NT2/D1 (cell line): Measurements from ENCODE around the gene RPL18.

ENCODE experiments used
- DNase-seq: peaks from one replicate; pipeline ENCODE4 v3.0.0-alpha.2; 2011; ENCODE audit warnings: low read depth, low spot score
- H3K27me3 ChIP-seq: 2 replicates; pipeline ENCODE4 v1.6.0; 2011; ENCODE audit warnings: mild to moderate bottlenecking; ENCODE audit not compliant: insufficient read length, insufficient read depth
- H3K36me3 ChIP-seq: 2 replicates; pipeline ENCODE4 v1.6.1; 2011; ENCODE audit warnings: mild to moderate bottlenecking, low read length, mixed read lengths; ENCODE audit not compliant: insufficient read depth, insufficient read length
- H3K4me1 ChIP-seq: 2 replicates; pipeline ENCODE4 v1.5.1; 2011; ENCODE audit not compliant: insufficient read depth, insufficient read length
- H3K4me3 ChIP-seq: 2 replicates; pipeline ENCODE4 v1.5.1; 2011; ENCODE audit warnings: low read depth; ENCODE audit not compliant: insufficient read length
- H3K9ac ChIP-seq: 2 replicates; pipeline ENCODE4 v1.6.0; 2011; ENCODE audit warnings: low read depth; ENCODE audit not compliant: insufficient read length
- H3K9me3 ChIP-seq: 2 replicates; pipeline ENCODE4 v1.5.1; 2011; ENCODE audit warnings: mild to moderate bottlenecking, low read length; ENCODE audit not compliant: insufficient read depth
- SUZ12 ChIP-seq: IDR thresholded peaks from 2 replicates; pipeline ENCODE4 v1.6.1; 2011; ENCODE audit not compliant: insufficient read length, insufficient read depth; ENCODE audit errors: extremely low read depth
- YY1 ChIP-seq: IDR thresholded peaks from 2 replicates; pipeline ENCODE4 v1.6.1; 2011; ENCODE audit not compliant: insufficient read length, insufficient read depth
- ZNF274 ChIP-seq: IDR thresholded peaks from 2 replicates; pipeline ENCODE4 v1.6.1; 2011; ENCODE audit warnings: mild to moderate bottlenecking, low read depth, low read length

The RPL18 gene

GRCh38 chr19:48614436-48615230, 4.3 kb downstream of the RPL18 start, which contains the start of gene FAM83E:
Gene FAM83E (minus strand): TSS chr19:48615076. CDS start chr19:48613372, 1,704 bp downstream.
- no peaks in the 10 kb centered on the region for H3K9me3 ChIP-seq
- TF ChIP-seq ZNF274 (no peak), SUZ12 (no peak), YY1 (no peak)
- peaks cover 63% of the 10 kb centered on the region for H3K36me3 ChIP-seq
- H3K9ac ChIP-seq, result peak within 1 kb of the TSS; percentile 67
- peaks cover 23% of the 10 kb centered on the region for H3K4me1 ChIP-seq
- no peaks in the 10 kb centered on the region for H3K27me3 ChIP-seq
- H3K4me3 ChIP-seq, result no peak within 1 kb of the TSS
- DNase-seq, result no peak

DNA sequence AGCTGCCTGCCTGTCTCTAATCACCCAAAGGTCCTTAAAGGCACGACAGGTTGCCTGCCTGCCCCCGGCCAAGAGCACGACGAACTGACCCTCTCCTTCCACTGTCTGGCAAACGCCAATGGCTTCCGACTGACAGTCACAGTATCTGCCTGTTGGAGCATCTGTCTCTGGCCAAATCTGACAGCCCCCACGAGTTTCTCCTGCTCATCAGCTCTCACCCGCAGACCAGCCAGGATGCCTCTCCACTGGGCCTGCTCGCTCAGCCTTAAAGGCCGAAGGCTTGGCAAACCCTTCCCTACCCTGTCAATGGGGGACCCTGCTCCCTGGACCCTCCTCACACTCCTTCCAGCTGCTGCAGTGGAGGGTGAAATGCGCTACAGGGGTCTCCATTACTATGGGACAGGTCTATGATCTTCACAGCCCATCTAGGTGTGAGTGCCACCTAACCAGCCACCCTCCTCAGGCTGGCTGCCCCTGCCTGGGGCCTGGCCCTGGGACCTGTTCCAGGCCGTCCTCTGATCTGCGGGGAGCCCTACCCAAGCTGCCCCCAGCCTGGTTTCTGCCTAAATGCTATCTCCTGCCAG, 5.0 kb downstream of the RPL18 start:
- DNase-seq, result no peak
- H3K27me3 ChIP-seq, result no peaks in the 10 kb centered on the region
- no peak overlapping the region for H3K4me3 ChIP-seq
- peak overlapping the region; percentile 42 for H3K9ac ChIP-seq
- TF ChIP-seq ZNF274, result no peak
- no peak for TF ChIP-seq YY1
- no peak for TF ChIP-seq SUZ12
- H3K9me3 ChIP-seq, result no peaks in the 10 kb centered on the region
- peaks cover 23% of the 10 kb centered on the region for H3K4me1 ChIP-seq
- H3K36me3 ChIP-seq, result peaks cover 64% of the 10 kb centered on the region

- H3K4me1 ChIP-seq, result peaks cover 23% of the 10 kb centered on the region
- no peak overlapping the region for H3K4me3 ChIP-seq
- DNase-seq, result no peak
- TF ChIP-seq YY1, result no peak
- TF ChIP-seq ZNF274, result no peak
- no peak for TF ChIP-seq SUZ12
- H3K9ac ChIP-seq, result no peak overlapping the region
- H3K27me3 ChIP-seq, result no peaks in the 10 kb centered on the region
- no peaks in the 10 kb centered on the region for H3K9me3 ChIP-seq
- peaks cover 63% of the 10 kb centered on the region for H3K36me3 ChIP-seq
Measured at GRCh38 chr19:48613024-48613851, 5.7 kb downstream of the RPL18 start.

DNA sequence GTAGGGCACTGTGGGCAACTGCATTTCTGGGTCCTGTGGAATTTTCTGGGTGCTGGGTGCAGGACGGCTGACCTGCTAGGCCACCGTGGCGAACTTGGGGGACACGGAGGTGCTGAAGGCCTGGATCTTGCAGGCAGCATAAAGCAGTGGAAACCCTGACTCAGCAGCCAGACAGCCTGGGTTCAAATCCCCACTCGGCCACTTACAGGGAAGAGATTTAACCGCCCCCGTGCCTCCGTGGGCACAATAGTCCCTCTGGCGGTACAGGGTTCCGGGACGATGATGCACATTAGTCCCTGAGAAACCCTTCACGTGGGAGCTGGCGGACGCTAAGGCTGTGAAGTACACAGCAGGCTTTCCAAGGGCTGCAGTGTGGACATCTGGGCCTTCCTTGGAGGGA, 7.1 kb downstream of the RPL18 start:
- peak overlapping the region; percentile 32 for H3K9ac ChIP-seq
- H3K27me3 ChIP-seq, result no peaks in the 10 kb centered on the region
- TF ChIP-seq YY1, result no peak
- no peak for TF ChIP-seq SUZ12
- TF ChIP-seq ZNF274, result no peak

GRCh38 chr19:48609571-48610108, 9.3 kb downstream of the RPL18 start:
- Histone ChIP-seq H3K9ac (no peak overlapping the region), H3K27me3 (no peaks in the 10 kb centered on the region), H3K4me3 (no peak overlapping the region), H3K36me3 (peaks cover 42% of the 10 kb centered on the region), H3K4me1 (no peaks in the 10 kb centered on the region), H3K9me3 (no peaks in the 10 kb centered on the region)
- no peak for TF ChIP-seq SUZ12
- no peak for TF ChIP-seq ZNF274
- TF ChIP-seq YY1, result no peak
- DNase-seq, result no peak

More for the DNA sequence above, 7.1 kb downstream of the RPL18 start:
- peaks cover 57% of the 10 kb centered on the region for H3K36me3 ChIP-seq
- DNase-seq, result no peak
- no peaks in the 10 kb centered on the region for H3K9me3 ChIP-seq
- no peak overlapping the region for H3K4me3 ChIP-seq
- H3K4me1 ChIP-seq, result peaks cover 16% of the 10 kb centered on the region

DNA sequence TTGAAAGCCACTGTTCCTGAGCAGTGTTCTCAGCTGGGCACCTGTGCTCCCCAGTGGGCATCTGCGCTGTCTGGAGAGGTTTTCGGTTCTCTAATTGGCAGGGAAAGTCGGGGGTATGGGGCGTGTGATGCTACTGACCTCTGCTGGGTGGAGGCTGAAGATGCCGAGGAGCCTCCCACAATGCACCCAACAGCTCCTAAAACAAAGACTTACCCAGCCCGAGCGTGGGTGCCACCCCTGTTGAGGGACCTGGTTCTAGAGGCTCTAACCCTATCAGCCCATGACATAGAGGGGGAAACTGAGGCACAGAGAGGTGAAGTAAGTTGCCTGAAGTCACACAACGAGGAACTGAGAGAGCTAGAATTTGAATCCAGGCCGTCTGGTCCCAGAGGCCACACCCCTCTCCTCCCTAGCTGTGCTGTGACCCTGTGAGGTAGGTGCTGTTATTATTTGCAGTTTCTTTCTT, 10.1 kb downstream of the RPL18 start:
- Histone ChIP-seq H3K4me3 (no peak overlapping the region), H3K27me3 (no peaks in the 10 kb centered on the region), H3K36me3 (peaks cover 37% of the 10 kb centered on the region), H3K4me1 (no peaks in the 10 kb centered on the region), H3K9ac (no peak overlapping the region), H3K9me3 (no peaks in the 10 kb centered on the region)
- TF ChIP-seq YY1 (no peak), SUZ12 (no peak), ZNF274 (no peak)
- DNase-seq, result no peak
